HG03135 (cell line): ENCODE measurements around the gene C9orf43.
"Not testable (repeated sequence)": the region's sequence is repeated elsewhere in the genome, so short reads cannot be mapped to it uniquely, and the experiment has no call there.

ENCODE experiments used
- ATAC-seq: cut with Tn5 transposase; IDR thresholded peaks from one replicate; pipeline ENCODE4 v1.9.1; 2021; ENCODE audit warnings: mild to moderate bottlenecking, moderate library complexity; ENCODE audit not compliant: unreplicated experiment

The C9orf43 gene

DNA sequence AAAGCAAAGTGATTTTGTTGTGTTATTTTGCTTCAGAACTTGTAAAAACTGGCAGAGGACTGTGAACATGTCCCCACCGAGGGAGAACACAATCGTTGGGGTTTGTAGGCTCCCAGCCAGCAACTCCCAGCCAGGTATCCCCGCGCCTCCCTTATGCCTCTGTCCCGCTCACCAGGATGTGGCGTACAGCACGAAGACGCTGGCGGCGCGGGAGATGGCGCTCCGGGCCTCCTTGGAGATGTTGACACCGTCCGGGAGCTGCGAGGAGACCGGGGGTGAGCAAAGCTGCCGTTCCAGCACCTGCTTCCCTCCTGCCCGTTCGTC lies 702 bp upstream of the C9orf43 start:
- ATAC-seq: peak; percentile 18

DNA sequence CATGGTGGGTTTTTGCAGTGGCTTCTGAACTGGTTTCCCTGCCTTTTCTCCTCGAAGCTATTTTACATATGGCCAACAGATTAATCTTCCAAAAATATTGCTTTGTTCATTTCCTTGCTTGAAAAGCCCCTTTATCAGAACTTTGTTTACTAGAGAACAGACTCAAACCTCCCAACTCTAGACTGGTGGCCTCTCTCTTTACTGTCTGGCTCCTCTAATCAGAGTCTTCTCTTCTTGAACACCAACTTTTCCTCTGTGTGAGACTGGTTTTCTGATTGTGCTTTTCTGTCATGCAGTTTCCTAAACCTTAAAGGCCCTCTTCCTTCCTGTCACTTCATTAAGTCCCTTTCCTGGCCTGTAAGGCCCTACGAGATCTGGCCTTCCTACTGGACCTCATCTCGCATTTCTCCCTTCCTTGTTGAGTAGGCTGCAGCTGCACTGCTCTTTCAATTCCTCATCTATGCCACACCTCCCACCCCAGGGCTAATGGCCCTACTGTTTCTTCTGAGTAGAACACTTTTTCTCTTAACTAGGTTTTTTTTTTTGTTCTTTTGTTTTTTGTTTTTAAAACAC lies 5.7 kb downstream of the C9orf43 start:
- ATAC-seq: peak; percentile 97

- no peak for ATAC-seq
Measured at GRCh38 chr9:113417370-113417769, 6.8 kb downstream of the C9orf43 start.

DNA sequence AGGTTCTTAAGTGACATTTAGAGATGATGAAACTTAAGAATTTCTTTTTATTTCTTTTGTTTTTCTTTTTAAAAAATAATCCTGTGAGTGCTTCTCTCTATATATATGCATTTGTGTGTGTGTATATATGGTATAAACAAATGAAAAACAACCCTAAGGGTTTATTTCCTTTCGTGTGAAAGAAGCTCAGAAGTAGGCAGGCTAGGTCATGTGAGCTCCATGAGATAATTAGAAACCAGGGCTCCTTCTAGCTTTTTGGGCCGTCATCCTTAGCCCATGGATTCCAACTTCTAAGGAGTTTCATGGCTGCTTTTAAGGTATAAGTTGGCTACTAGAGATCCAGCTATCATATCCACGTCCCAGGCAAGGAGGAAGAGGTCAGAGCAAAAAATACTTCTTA lies 11.2 kb downstream of the C9orf43 start:
- no peak for ATAC-seq

DNA sequence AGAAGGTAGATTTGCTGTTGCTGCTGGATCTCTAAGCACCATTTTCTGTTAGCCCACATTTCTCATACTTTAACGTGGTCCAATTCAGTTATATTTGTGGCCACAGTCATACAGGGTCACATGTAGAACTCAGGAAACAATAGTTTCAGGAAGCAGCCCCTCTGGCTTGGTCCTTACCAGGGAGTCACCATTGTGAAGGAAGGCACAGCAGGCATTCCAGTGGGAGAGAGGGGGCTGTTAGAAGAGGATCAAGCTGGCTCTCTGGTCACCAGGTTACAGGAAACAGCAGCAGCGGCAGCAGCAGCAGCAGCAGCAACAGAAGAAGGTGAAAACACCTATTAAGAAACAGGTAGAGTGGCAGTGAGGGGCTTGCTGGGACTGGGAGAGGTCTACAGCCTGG lies 14.5 kb downstream of the C9orf43 start:
- no peak for ATAC-seq

- ATAC-seq: no peak
Measured at GRCh38 chr9:113426701-113427100, 16.2 kb downstream of the C9orf43 start.

GRCh38 chr9:113427629-113428028 lies 17.1 kb downstream of the C9orf43 start:
- ATAC-seq: no peak

- ATAC-seq: no peak
Measured at GRCh38 chr9:113428062-113428615, 17.6 kb downstream of the C9orf43 start.

GRCh38 chr9:113431191-113431590 lies 20.6 kb downstream of the C9orf43 start:
- ATAC-seq: no peak

GRCh38 chr9:113436728-113437515 lies 26.4 kb downstream of the C9orf43 start:
- ATAC-seq: no peak

GRCh38 chr9:113437716-113438115 lies 27.2 kb downstream of the C9orf43 start:
- ATAC-seq: not testable (repeated sequence)

GRCh38 chr9:113444736-113445135 lies 34.2 kb downstream of the C9orf43 start:
- ATAC-seq: no peak

GRCh38 chr9:113446323-113446740 lies 35.8 kb downstream of the C9orf43 start:
- ATAC-seq: no peak

DNA sequence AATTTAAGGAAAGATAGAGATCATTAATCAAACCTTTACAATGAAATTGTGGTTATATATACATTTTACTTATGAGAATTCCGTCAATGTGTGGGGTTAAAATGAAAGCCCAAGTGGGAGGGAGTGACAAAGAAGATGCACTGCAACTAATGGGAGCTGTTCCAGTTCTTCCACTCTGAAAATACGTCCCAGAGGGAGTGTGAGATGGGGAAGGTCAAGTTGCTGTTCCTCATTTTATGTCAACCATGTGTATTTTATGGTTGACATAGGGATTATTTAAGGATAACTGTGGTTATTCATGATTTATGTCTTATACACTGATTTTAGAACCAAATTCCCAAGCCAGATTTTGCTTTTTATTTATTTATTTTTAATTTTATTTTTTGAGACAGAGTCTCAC lies 38.8 kb downstream of the C9orf43 start:
- ATAC-seq: no peak

DNA sequence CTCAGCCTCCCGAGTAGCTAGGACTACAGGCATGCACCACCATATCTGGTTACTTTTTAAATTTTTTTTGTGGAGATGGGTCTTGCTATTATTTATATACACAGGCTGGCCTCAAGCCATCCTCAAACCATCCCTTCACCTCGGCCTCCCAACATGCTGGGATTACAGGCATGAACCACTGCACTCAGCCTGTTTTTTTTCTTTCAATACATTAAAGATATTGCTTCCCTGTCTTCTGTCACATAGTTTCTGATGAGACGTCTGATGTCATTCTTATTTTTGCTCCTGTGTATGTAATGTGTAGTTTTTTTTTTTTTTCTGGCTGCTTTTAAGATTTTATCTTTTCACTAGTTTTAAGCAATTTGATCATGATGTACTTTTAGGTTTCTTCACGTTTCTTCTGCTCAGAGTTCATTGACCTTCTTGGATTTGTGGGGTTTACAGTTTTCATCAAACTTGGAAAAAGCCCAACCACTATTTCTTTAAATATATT lies 41.6 kb downstream of the C9orf43 start:
- no peak for ATAC-seq

- ATAC-seq: no peak
Measured at GRCh38 chr9:113454914-113455761, 44.6 kb downstream of the C9orf43 start.

- no peak for ATAC-seq
Measured at GRCh38 chr9:113456235-113456634, 45.7 kb downstream of the C9orf43 start.

DNA sequence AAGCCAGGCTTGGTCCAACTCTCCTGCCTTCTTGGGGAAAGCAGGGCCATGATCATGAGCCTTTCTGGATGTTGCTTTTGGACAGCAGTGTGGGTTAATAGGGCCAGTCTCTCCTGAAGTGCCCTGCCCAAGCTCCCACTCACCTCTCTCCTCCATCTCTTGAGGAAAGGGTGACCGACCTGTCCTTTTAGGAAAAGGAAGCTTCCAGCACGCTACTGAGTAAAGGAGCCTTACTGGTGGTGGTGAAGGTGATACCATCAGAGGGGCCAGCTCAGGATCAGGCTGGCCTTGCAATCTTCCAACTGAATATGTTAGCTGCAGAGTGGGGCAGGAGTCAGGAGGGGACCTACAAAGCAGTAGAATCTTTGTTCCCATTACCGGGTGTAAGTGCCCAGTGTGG lies 50.7 kb downstream of the C9orf43 start:
- no peak for ATAC-seq

- no peak for ATAC-seq
Measured at GRCh38 chr9:113461943-113462342, 51.4 kb downstream of the C9orf43 start.

DNA sequence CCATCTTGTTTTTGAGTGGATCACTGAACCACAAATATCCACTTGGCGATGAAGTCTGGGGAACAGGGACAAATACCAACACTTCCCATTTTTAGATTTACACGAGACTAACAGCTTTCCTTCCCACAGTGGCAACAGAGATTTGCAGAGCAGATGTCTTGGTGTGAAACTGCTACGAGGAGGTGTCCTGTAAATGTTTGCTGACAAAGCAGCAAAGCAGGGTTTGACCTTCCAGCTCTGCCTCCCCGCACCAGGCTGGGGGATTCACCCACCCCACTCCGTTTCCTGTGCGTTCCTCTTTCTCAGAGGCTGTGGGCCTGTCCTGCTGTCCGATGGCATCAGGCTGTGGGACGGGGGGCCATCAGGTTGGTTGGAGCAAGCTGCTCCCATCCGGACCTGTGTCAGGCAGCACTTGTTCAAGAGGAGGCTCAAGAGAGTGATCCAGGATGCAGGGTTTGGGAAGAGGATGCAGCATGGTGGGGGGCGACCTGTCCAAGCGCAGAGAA lies 52.3 kb downstream of the C9orf43 start:
- no peak for ATAC-seq
